GM23338 (cell line): Measurements from ENCODE around the gene MIER3. TPM values are rescaled to one million over a fixed set of nuclear protein-coding genes. Genes with fewer than 3 reads are reported as not detected.

Source experiments
- ATAC-seq: fragments of 200-7000 bp; cut with Tn5 transposase; 3 replicates; pipeline ENCODE4 v1.9.1; 2020
- DNase-seq: peaks from one replicate; pipeline ENCODE4 v3.0.0-alpha.2; 2015; ENCODE audit warnings: low spot score
- H2AFZ ChIP-seq: fragments of 200-600 bp; sonication (generic); 2 replicates; pipeline ENCODE4 v1.8.0; 2016; ENCODE audit warnings: antibody characterized with exemption, mild to moderate bottlenecking, moderate library complexity
- H3F3A ChIP-seq: fragments of 200-600 bp; sonication (generic); replicated peaks from 2 replicates; pipeline ENCODE4 v1.8.0; 2017; ENCODE audit warnings: antibody characterized with exemption, mixed run types, low read depth
- H3K27ac ChIP-seq: fragments of 200-600 bp; sonication (generic); 2 replicates; pipeline ENCODE4 v1.6.1; 2016; ENCODE audit warnings: low read depth
- H3K27me3 ChIP-seq: fragments of 200-600 bp; sonication (generic); 2 replicates; pipeline ENCODE4 v1.8.0; 2016; ENCODE audit warnings: mild to moderate bottlenecking, mixed run types, moderate library complexity; ENCODE audit not compliant: insufficient read depth
- H3K36me3 ChIP-seq: fragments of 200-600 bp; sonication (generic); 2 replicates; pipeline ENCODE4 v1.8.0; 2016; ENCODE audit warnings: mild to moderate bottlenecking; ENCODE audit not compliant: insufficient read depth
- H3K4me1 ChIP-seq: fragments of 200-600 bp; sonication (generic); 2 replicates; pipeline ENCODE4 v1.8.0; 2016; ENCODE audit warnings: mild to moderate bottlenecking, moderate library complexity; ENCODE audit not compliant: insufficient read depth
- H3K4me2 ChIP-seq: fragments of 200-600 bp; sonication (generic); 2 replicates; pipeline ENCODE4 v1.7.1; 2017; ENCODE audit warnings: mixed run types
- H3K4me3 ChIP-seq: fragments of 200-600 bp; sonication (generic); 2 replicates; pipeline ENCODE4 v1.6.1; 2016; ENCODE audit warnings: mixed run types
- H3K79me2 ChIP-seq: fragments of 200-600 bp; sonication (generic); replicated peaks from 2 replicates; pipeline ENCODE4 v1.8.0; 2017; ENCODE audit warnings: mild to moderate bottlenecking; ENCODE audit not compliant: insufficient read depth
- H3K9me2 ChIP-seq: fragments of 200-600 bp; sonication (generic); 2 replicates; pipeline ENCODE4 v1.8.0; 2017; ENCODE audit not compliant: insufficient read depth
- H4K20me1 ChIP-seq: fragments of 200-600 bp; sonication (generic); replicated peaks from 2 replicates; pipeline ENCODE4 v1.8.0; 2017; ENCODE audit warnings: mild to moderate bottlenecking; ENCODE audit not compliant: insufficient read depth
- H3K27ac Mint-ChIP-seq: 2 replicates; pipeline ENCODE4 v1.8.0; 2020; ENCODE audit warnings: inconsistent platforms, mild to moderate bottlenecking, moderate library complexity, mixed read lengths
- H3K27me3 Mint-ChIP-seq: 3 replicates; pipeline ENCODE4 v1.8.0; 2022; ENCODE audit warnings: low read depth, mild to moderate bottlenecking, moderate library complexity, mixed read lengths, inconsistent platforms; ENCODE audit not compliant: insufficient read depth, poor library complexity
- H3K36me3 Mint-ChIP-seq: 3 replicates; pipeline ENCODE4 v1.8.0; 2021; ENCODE audit warnings: low read depth, mild to moderate bottlenecking, inconsistent platforms, moderate library complexity, mixed read lengths
- H3K4me1 Mint-ChIP-seq: 3 replicates; pipeline ENCODE4 v1.8.0; 2020; ENCODE audit warnings: mild to moderate bottlenecking, inconsistent platforms, mixed read lengths
- H3K4me3 Mint-ChIP-seq: 3 replicates; pipeline ENCODE4 v1.8.0; 2021; ENCODE audit warnings: moderate library complexity, mild to moderate bottlenecking, inconsistent platforms, mixed read lengths
- H3K9me3 Mint-ChIP-seq: 3 replicates; pipeline ENCODE4 v1.8.0; 2020; ENCODE audit warnings: moderate library complexity, mild to moderate bottlenecking, inconsistent platforms, mixed read lengths
- EZH2phosphoT487 ChIP-seq: fragments of 200-600 bp; sonication (generic); IDR thresholded peaks from one replicate; pipeline ENCODE4 v1.8.1; 2018; ENCODE audit warnings: antibody characterized with exemption; ENCODE audit not compliant: unreplicated experiment
- ZNF331 ChIP-seq: fragments of 250-450 bp; sonication (Bioruptor Pico); IDR thresholded peaks from 2 replicates; pipeline ENCODE4 v1.5.0; 2020; ENCODE audit warnings: low read depth, mild to moderate bottlenecking, moderate library complexity
- polyA plus RNA-seq: library from polyadenylated mRNA; unstranded; fragments of >200 nt; fragmentation: Nextera tagmentation; extraction: Ambion mirVana; gene quantifications from 2 replicates; pipeline ENCODE4 v1.2.1, GENCODE V29; 2016
- total RNA-seq: library from RNA; depleted of rRNA; stranded (reverse); fragments of >200 nt; shearing (Covaris generic); gene quantifications from 2 replicates; pipeline ENCODE4 v1.2.3, GENCODE V29; 2014
- TF ChIP-seq, protein P1 (sequence below): fragments of 250-450 bp; sonication (Bioruptor Pico); IDR thresholded peaks from 2 replicates; pipeline ENCODE4 v1.5.0; 2020; ENCODE audit warnings: mild to moderate bottlenecking, moderate library complexity
- TF ChIP-seq, protein P2 (sequence below): IDR thresholded peaks from 2 replicates; pipeline ENCODE4 v1.6.1; 2016; ENCODE audit warnings: antibody characterized with exemption
- TF ChIP-seq, protein P3 (sequence below), 2 experiments: fragments of 200-600 bp in 1 of 2; sonication (generic) in 1 of 2; conservative IDR thresholded peaks; 2 replicates each; pipeline versions ENCODE4 v1.5.1 to v1.6.1; 2016 to 2017; ENCODE audit warnings: antibody characterized with exemption in 2 of 2, low read depth in 2 of 2, mild to moderate bottlenecking in 2 of 2, moderate library complexity in 1 of 2

The MIER3 gene
- total and polyA plus RNA-seq, 2 experiments from 2014 or later, result 12.0 to 36.3 TPM

DNA sequence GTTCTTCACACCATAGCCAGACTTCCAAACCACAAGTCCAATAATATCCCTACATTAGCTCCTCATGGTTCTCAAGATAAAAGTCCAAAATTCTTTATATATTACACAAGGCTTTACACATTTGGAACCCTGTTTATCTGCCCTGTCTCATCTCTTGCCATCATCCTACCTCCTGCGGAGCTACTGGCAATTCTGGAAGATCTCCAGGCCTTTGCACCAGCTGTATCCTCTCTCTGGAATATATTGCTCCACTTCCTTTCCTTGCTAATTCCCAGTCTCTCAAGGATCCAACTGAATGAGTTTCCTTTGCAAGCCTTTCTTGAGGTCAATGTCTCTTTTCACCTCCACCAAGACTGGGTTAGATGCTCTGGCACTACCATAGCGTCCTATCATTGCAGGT lies 41.3 kb upstream of the MIER3 start:
- Histone ChIP-seq H3F3A (no peaks in the 10 kb centered on the region), H3K27me3 (no peaks in the 10 kb centered on the region), H3K79me2 (no peaks in the 10 kb centered on the region), H2AFZ (no peak overlapping the region), H3K9me2 (peaks cover 17% of the 10 kb centered on the region), H3K27ac (no peak overlapping the region), H3K36me3 (no peaks in the 10 kb centered on the region), H4K20me1 (no peaks in the 10 kb centered on the region), H3K4me1 (no peaks in the 10 kb centered on the region), H3K4me3 (no peak overlapping the region), H3K4me2 (no peak overlapping the region)
- no peak for DNase-seq
- Mint-ChIP-seq H3K27me3 (no peaks in the 10 kb centered on the region), H3K4me1 (no peaks in the 10 kb centered on the region), H3K4me3 (no peak overlapping the region), H3K36me3 (no peaks in the 10 kb centered on the region), H3K27ac (no peak overlapping the region), H3K9me3 (no peaks in the 10 kb centered on the region; the same call in 2 of the 3 replicates)
- ATAC-seq, result no peak
- no peak for TF ChIP-seq EZH2phosphoT487

DNA sequence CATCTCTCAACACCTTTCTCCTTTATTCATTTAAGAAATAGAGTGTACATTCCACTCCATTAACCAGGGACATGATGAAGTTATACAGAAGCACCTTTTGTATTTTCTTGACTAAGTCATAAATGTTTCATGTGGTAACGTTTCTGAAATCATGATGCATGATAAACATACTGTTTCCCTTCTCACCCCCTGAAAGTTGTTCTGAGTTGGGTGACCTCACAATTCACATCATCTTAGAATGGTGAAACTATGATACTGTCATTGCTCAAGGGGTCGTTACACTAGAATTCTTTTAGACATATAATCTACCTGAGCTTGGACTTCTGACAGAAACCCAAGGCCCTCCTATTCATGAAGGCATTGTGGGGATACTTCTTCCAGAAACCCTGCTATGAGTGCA lies 37.8 kb upstream of the MIER3 start:
- no peaks in the 10 kb centered on the region for H3K36me3 Mint-ChIP-seq
- H3K27ac Mint-ChIP-seq, result no peak overlapping the region
- H3K4me1 ChIP-seq, result no peaks in the 10 kb centered on the region

DNA sequence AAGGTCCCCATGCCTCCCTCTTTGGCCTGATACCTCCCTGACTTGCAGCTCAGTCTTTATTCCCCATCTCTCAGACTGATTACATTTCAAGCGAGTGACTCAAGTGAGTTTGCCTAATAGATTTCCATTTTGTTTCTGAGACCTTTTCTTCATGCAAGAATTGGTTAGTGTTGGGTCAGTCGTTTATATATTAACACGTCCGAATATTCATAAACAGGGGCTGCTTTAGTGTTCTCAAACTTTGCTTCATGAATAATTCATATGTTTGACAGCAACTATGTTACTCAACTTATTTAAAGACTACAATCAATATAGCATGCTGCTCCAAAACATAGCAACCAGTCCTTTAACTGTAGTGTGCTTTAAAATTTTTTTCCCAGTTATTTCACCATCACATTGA lies 36.6 kb upstream of the MIER3 start:
- Histone ChIP-seq H3K36me3 (no peaks in the 10 kb centered on the region), H3F3A (no peaks in the 10 kb centered on the region), H3K27me3 (no peaks in the 10 kb centered on the region), H3K4me1 (no peaks in the 10 kb centered on the region), H3K4me3 (no peak overlapping the region), H3K79me2 (no peaks in the 10 kb centered on the region), H3K9me2 (peaks cover 17% of the 10 kb centered on the region), H4K20me1 (no peaks in the 10 kb centered on the region), H2AFZ (no peak overlapping the region), H3K27ac (no peak overlapping the region), H3K4me2 (no peak overlapping the region)
- no peak for DNase-seq
- Mint-ChIP-seq H3K9me3 (no peaks in the 10 kb centered on the region), H3K4me3 (no peak overlapping the region), H3K27me3 (no peaks in the 10 kb centered on the region), H3K4me1 (no peaks in the 10 kb centered on the region), H3K36me3 (no peaks in the 10 kb centered on the region), H3K27ac (no peak overlapping the region)
- no peak for ATAC-seq
- TF ChIP-seq, protein P1, sequence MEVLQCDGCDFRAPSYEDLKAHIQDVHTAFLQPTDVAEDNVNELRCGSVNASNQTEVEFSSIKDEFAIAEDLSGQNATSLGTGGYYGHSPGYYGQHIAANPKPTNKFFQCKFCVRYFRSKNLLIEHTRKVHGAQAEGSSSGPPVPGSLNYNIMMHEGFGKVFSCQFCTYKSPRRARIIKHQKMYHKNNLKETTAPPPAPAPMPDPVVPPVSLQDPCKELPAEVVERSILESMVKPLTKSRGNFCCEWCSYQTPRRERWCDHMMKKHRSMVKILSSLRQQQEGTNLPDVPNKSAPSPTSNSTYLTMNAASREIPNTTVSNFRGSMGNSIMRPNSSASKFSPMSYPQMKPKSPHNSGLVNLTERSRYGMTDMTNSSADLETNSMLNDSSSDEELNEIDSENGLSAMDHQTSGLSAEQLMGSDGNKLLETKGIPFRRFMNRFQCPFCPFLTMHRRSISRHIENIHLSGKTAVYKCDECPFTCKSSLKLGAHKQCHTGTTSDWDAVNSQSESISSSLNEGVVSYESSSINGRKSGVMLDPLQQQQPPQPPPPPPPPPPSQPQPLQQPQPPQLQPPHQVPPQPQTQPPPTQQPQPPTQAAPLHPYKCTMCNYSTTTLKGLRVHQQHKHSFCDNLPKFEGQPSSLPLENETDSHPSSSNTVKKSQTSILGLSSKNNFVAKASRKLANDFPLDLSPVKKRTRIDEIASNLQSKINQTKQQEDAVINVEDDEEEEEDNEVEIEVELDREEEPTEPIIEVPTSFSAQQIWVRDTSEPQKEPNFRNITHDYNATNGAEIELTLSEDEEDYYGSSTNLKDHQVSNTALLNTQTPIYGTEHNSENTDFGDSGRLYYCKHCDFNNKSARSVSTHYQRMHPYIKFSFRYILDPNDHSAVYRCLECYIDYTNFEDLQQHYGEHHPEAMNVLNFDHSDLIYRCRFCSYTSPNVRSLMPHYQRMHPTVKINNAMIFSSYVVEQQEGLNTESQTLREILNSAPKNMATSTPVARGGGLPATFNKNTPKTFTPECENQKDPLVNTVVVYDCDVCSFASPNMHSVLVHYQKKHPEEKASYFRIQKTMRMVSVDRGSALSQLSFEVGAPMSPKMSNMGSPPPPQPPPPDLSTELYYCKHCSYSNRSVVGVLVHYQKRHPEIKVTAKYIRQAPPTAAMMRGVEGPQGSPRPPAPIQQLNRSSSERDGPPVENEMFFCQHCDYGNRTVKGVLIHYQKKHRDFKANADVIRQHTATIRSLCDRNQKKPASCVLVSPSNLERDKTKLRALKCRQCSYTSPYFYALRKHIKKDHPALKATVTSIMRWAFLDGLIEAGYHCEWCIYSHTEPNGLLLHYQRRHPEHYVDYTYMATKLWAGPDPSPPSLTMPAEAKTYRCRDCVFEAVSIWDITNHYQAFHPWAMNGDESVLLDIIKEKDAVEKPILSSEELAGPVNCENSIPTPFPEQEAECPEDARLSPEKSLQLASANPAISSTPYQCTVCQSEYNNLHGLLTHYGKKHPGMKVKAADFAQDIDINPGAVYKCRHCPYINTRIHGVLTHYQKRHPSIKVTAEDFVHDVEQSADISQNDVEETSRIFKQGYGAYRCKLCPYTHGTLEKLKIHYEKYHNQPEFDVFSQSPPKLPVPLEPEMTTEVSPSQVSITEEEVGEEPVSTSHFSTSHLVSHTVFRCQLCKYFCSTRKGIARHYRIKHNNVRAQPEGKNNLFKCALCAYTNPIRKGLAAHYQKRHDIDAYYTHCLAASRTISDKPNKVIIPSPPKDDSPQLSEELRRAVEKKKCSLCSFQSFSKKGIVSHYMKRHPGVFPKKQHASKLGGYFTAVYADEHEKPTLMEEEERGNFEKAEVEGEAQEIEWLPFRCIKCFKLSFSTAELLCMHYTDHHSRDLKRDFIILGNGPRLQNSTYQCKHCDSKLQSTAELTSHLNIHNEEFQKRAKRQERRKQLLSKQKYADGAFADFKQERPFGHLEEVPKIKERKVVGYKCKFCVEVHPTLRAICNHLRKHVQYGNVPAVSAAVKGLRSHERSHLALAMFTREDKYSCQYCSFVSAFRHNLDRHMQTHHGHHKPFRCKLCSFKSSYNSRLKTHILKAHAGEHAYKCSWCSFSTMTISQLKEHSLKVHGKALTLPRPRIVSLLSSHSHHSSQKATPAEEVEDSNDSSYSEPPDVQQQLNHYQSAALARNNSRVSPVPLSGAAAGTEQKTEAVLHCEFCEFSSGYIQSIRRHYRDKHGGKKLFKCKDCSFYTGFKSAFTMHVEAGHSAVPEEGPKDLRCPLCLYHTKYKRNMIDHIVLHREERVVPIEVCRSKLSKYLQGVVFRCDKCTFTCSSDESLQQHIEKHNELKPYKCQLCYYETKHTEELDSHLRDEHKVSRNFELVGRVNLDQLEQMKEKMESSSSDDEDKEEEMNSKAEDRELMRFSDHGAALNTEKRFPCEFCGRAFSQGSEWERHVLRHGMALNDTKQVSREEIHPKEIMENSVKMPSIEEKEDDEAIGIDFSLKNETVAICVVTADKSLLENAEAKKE, result no peak
- TF ChIP-seq, protein P2, sequence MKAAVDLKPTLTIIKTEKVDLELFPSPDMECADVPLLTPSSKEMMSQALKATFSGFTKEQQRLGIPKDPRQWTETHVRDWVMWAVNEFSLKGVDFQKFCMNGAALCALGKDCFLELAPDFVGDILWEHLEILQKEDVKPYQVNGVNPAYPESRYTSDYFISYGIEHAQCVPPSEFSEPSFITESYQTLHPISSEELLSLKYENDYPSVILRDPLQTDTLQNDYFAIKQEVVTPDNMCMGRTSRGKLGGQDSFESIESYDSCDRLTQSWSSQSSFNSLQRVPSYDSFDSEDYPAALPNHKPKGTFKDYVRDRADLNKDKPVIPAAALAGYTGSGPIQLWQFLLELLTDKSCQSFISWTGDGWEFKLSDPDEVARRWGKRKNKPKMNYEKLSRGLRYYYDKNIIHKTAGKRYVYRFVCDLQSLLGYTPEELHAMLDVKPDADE, result no peak

More for the DNA sequence above, 37.8 kb upstream of the MIER3 start:
- Mint-ChIP-seq H3K4me1 (no peaks in the 10 kb centered on the region), H3K9me3 (no peaks in the 10 kb centered on the region), H3K4me3 (no peak overlapping the region), H3K27me3 (no peaks in the 10 kb centered on the region)
- Histone ChIP-seq H3F3A (no peaks in the 10 kb centered on the region), H4K20me1 (no peaks in the 10 kb centered on the region), H2AFZ (no peak overlapping the region), H3K27me3 (no peaks in the 10 kb centered on the region), H3K79me2 (no peaks in the 10 kb centered on the region), H3K4me2 (no peak overlapping the region), H3K27ac (no peak overlapping the region), H3K36me3 (no peaks in the 10 kb centered on the region), H3K4me3 (no peak overlapping the region), H3K9me2 (peaks cover 17% of the 10 kb centered on the region)
- TF ChIP-seq, protein P3, sequence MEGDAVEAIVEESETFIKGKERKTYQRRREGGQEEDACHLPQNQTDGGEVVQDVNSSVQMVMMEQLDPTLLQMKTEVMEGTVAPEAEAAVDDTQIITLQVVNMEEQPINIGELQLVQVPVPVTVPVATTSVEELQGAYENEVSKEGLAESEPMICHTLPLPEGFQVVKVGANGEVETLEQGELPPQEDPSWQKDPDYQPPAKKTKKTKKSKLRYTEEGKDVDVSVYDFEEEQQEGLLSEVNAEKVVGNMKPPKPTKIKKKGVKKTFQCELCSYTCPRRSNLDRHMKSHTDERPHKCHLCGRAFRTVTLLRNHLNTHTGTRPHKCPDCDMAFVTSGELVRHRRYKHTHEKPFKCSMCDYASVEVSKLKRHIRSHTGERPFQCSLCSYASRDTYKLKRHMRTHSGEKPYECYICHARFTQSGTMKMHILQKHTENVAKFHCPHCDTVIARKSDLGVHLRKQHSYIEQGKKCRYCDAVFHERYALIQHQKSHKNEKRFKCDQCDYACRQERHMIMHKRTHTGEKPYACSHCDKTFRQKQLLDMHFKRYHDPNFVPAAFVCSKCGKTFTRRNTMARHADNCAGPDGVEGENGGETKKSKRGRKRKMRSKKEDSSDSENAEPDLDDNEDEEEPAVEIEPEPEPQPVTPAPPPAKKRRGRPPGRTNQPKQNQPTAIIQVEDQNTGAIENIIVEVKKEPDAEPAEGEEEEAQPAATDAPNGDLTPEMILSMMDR (conservative IDR thresholded peaks at IDR 0.05; ENCODE audit: low read depth in 2 of 2), result no peak
- TF ChIP-seq ZNF331 (CRISPR knock-in tag), result no peak
- DNase-seq (no peak), ATAC-seq (no peak)
